Bronchial epithelial cell (primary cell): Measurements from ENCODE around the gene DCBLD2. TPM values are rescaled to one million over a fixed set of nuclear protein-coding genes. Genes with fewer than 3 reads are reported as not detected.

Experiments used
- DNase-seq: peaks from one replicate; pipeline ENCODE4 v3.0.0-alpha.2; 2010; ENCODE audit warnings: low read depth
- FAIRE-seq: peaks from 2 replicates; lab custom pipeline; 2011; peaks lifted over from hg19 to GRCh38; lab: Jason Lieb, UNC
- H3K27me3 ChIP-seq: 2 replicates; pipeline ENCODE4 v1.5.1; 2011; ENCODE audit warnings: low read length; ENCODE audit not compliant: control insufficient read depth, insufficient read depth
- H3K36me3 ChIP-seq: 2 replicates; pipeline ENCODE4 v1.5.1; 2011; ENCODE audit warnings: low read length; ENCODE audit not compliant: control insufficient read depth, insufficient read depth
- H3K4me3 ChIP-seq: 2 replicates; pipeline ENCODE4 v1.5.1; 2011; ENCODE audit warnings: mild to moderate bottlenecking, low read depth, low read length, control low read depth
- total RNA-seq: library from RNA; depleted of rRNA; stranded (reverse); fragments of >200 nt; gene quantifications from 2 replicates; pipeline ENCODE4 v1.2.1, GENCODE V29; 2014
- TF ChIP-seq, protein P1 (sequence below): IDR thresholded peaks from 2 replicates; pipeline ENCODE4 v1.5.1; 2011; ENCODE audit warnings: mild to moderate bottlenecking, moderate library complexity, low read length, control low read depth, inconsistent platforms; ENCODE audit not compliant: insufficient read depth, severe bottlenecking

DCBLD2 gene
- total RNA-seq, result 80.1 and 96.1 TPM in 2 replicates

- peak; percentile 96 for DNase-seq
- no peak for FAIRE-seq
- TF ChIP-seq, protein P1, sequence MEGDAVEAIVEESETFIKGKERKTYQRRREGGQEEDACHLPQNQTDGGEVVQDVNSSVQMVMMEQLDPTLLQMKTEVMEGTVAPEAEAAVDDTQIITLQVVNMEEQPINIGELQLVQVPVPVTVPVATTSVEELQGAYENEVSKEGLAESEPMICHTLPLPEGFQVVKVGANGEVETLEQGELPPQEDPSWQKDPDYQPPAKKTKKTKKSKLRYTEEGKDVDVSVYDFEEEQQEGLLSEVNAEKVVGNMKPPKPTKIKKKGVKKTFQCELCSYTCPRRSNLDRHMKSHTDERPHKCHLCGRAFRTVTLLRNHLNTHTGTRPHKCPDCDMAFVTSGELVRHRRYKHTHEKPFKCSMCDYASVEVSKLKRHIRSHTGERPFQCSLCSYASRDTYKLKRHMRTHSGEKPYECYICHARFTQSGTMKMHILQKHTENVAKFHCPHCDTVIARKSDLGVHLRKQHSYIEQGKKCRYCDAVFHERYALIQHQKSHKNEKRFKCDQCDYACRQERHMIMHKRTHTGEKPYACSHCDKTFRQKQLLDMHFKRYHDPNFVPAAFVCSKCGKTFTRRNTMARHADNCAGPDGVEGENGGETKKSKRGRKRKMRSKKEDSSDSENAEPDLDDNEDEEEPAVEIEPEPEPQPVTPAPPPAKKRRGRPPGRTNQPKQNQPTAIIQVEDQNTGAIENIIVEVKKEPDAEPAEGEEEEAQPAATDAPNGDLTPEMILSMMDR, result no peak
- H3K36me3 ChIP-seq, result no peaks in the 10 kb centered on the region
- peak within 1 kb of the TSS; percentile 92 for H3K4me3 ChIP-seq
- H3K27me3 ChIP-seq, result no peaks in the 10 kb centered on the region
Measured at GRCh38 chr3:98901392-98902350, at the start of gene DCBLD2. Gene DCBLD2 (minus strand): TSS chr3:98901695. CDS start chr3:98901326, 369 bp downstream.

DNA sequence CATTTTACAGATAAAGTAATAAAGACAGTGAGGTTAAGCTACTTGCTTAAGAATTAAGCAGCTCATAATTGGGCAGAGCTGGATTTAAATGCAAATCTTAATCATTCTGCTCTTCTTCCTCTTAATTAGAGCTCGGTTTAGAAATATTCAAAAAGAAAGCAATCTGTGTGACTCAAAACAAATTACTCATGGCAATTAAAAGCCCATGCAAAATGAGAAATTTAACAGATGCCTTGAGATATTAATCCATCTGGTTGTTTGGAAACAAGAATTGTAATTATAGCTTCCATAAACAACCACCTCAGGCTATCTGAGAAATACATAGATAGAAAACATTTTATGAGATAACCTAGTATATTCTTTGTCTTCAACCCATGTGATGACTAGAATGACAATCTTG lies 44.2 kb upstream of the DCBLD2 start:
- DNase-seq (no peak), FAIRE-seq (no peak)
- Histone ChIP-seq H3K27me3 (no peaks in the 10 kb centered on the region), H3K4me3 (no peak overlapping the region), H3K36me3 (no peaks in the 10 kb centered on the region)
- TF ChIP-seq, protein P1, result no peak

DNA sequence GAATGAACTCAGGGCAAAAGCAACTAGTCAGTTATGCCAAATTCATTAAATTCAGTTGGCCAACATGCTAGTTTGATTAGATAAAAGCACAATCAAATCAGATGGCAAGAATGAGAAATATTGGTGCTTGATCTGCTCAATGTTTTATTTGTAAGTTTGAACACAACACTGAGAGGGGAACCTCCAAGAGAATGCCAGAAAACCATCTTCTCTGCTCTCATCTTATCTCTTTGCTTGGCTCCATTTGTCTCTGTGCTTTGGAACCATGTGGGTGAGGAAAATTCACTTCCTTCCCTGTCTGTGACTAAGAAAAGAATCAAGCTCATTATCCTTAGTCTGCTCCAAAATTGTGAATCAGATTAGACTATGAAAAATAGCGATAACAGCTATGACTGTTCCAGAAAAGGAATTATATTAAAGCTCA lies 43.6 kb upstream of the DCBLD2 start:
- Histone ChIP-seq H3K27me3 (no peaks in the 10 kb centered on the region), H3K4me3 (no peak overlapping the region), H3K36me3 (no peaks in the 10 kb centered on the region)
- FAIRE-seq (no peak), DNase-seq (peak; percentile 26)
- TF ChIP-seq, protein P1, result no peak

GRCh38 chr3:98930413-98930812 lies 28.9 kb upstream of the DCBLD2 start:
- Histone ChIP-seq H3K36me3 (no peaks in the 10 kb centered on the region), H3K27me3 (no peaks in the 10 kb centered on the region), H3K4me3 (no peak overlapping the region)
- DNase-seq, result no peak
- TF ChIP-seq, protein P1, result no peak
- no peak for FAIRE-seq

- Histone ChIP-seq H3K27me3 (no peaks in the 10 kb centered on the region), H3K36me3 (no peaks in the 10 kb centered on the region), H3K4me3 (no peak overlapping the region)
- DNase-seq (no peak), FAIRE-seq (no peak)
- TF ChIP-seq, protein P1, result no peak
Measured at GRCh38 chr3:98921957-98922356, 20.5 kb upstream of the DCBLD2 start.

GRCh38 chr3:98920166-98920565 lies 18.7 kb upstream of the DCBLD2 start:
- Histone ChIP-seq H3K27me3 (no peaks in the 10 kb centered on the region), H3K36me3 (no peaks in the 10 kb centered on the region), H3K4me3 (no peak overlapping the region)
- DNase-seq (no peak), FAIRE-seq (no peak)
- TF ChIP-seq, protein P1, result no peak
